OCI-M2 (cell line): ENCODE results near the gene MT1H.

ENCODE experiments used
- DNase-seq: peaks from one replicate; lab custom pipeline; 2025; ENCODE audit not compliant: unreplicated experiment; lab: John Stamatoyannopoulos, UW

MT1H gene

GRCh38 chr16:56684256-56684925 is 14.8 kb downstream of the MT1H start:
- no peak for DNase-seq

DNA sequence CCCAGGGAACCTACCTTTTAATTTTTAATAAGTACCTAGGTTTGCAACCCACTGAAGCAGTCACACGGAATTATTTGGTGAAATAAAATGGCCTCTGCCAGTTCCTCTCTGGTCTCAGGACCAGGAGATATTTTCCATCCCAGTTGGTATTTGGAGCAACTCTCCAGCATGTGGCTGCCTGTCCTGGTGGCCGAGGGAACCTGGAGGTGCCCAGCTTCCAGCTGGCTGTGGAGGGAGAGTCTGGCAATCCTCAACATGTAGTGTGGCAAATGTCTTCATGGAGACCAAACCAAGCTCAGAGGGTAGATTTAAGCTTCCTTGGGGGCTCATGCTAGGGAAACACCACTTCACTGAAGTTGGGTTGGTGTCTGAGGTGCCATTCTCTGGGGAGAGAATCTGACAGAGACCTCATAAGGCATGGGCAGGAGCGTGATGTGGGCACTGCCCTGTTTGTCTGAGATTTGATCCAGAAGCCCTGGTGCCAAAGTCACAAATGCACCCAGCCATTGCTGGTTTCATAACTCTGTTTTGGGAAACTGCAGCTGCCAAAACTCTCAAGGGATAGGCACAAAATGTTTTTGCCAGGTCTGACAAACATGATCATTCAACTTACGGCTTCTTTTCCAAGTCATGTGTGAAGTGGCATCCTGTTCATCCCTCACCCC is 15.4 kb downstream of the MT1H start:
- no peak for DNase-seq

DNA sequence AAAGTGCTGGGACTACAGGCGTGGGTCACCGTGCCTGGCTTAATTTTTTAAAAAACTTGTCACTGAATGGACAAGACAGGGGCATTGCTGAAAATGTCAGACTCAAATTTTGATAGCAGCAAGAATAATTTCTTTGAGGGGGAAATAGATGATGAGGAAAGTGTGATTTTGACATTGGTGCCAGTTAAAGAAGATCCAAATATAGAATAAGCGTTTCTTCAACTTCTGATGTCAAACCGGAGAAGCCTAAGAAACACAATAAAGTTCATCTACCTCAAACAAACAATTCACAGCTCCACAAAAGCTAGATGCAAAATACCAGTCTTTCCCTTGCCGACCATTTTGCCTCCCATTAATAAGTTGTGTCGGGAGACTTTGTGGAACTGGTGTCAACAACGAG is 17.1 kb downstream of the MT1H start:
- no peak for DNase-seq

DNA sequence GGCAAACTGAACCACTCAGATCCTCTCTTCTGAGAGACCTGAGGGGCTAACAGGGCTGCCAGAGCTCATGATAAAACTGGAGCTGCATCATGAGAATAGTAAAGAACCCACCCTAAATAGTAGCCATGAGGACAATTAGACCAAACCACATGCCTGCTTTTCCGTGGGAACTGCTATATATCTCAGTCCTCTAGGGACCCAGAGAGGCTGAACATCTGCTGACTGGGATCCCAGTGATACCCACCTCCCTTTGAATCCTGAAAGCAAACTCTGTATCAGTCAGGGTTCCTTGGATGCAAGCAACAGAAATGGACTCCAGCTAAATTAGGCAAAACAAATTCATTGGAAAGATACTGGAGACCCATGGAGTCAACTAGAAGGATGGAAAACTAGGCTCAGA is 19.1 kb downstream of the MT1H start:
- no peak for DNase-seq

DNA sequence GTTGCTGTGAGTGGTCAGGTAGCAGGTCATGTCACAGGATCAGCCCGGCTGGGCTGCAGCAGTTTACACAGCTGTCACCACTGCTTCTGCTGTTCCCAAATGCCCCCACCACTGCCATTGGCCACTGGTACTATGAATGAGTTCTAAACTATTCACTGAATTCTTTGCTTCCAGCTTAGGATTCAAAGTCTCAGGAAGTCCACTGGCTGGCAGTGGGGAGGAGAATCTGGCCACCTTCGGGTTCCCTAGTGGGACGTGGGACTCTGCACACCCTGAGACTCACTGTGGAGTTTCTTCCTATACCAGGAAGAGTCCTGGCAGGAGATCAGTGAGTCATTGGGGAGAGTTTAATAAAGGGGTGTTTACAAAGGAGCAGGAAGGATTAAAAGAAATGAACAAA is 19.6 kb downstream of the MT1H start:
- DNase-seq, result no peak

DNA sequence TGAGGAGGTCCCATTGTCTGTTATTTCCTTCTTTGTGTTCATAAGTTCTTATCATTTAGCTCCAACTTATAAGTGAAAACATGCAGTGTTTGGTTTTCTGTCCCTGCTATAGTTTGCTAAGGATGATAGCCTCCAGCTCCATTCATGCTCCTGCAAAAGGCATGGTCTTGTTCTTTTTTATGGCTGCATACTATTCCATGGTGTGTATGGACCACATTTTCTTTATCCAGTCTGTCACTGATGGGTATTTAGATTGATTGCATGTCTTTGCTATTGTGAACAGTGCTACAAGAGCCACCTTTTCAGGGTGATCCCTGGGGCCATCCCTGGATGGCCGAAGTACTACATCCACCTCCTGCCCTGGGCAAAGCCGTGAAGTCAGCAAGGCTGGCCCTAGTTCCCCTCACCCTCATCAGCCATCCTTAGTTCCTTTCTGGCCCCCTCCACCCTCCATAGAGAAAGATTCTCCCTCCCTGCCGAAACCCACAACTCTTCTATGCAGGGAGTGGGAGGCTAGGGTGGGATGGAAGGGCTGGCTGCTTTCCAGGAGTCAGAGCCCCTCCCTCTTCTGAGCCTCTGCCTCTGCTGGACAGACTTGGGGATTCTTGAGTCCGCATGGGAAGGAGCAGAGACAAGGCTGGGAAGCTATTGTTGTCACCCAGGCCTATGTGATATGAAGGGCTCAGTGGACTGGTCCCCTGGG is 21.0 kb downstream of the MT1H start:
- DNase-seq, result no peak

DNA sequence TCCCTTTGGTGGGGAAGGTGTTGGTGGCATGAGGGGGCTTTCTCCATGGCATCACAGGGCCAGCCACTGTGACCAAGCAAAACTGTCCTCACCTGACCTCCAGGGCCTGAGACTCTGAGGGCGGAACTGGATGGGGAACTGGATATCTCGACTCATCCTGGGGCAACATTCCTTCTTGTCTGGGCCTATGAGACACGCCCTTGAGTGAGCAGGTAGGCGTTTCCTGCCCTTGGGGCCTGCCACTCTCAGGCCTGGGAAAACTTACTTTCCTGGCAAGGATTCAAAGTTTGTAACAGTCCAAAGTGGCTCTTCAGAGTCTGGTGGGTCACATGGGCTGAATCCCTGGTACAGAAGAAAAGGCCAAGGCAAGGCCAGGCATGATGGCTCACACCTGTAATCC is 22.3 kb downstream of the MT1H start:
- no peak for DNase-seq

DNA sequence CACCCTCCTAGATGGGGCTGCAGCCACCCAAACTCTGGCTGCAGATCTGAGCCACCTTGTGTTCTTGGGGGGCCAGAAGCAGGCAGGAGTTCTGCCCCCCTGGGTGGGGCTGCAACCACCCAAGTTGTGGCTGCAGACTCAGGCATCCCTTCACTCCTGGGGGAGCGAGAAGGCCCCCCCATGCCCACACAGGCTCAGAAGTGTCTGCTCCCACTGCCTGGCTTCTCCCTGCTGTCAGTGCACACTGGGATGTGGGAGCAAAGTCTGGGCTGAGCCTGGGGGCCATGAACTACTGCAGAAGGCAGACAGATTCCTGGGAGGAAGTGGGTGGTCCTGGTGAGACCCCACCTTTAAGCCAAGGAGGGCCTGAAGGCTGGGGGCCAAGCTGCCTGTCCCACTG is 25.6 kb downstream of the MT1H start:
- DNase-seq, result no peak

DNA sequence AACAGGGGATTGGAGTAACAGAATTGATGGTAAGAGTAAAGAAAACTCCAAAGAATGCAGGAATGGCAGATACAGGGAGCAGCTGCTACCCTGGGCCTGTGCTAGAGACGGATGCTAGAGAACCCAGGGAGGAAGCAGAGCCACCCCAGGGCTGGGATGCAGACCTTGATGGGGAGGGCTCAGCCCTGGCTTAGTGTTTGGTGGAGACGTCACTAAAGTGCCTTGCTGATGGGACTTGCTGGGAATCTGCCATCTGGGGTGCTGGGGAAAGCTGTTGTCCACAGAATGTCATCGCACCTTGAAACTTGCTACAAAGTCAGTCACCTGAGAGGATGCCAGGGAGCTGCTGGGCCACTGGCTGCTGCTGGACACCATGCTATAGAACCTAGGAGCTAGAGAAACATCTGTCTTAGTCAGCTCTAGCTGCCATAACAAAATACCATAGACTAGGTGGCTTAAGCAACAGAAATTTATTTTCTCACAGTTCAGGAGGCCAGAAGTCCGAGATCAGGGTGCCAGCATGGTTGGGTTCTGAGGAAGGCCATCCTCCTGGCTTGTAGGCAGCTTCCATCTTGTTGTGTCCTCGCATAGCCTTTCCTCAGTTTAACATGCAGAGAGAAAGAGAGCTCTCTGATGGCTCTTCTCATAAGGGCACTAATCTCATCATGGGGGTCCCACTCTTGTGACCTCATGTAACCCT is 28.0 kb downstream of the MT1H start:
- no peak for DNase-seq

DNA sequence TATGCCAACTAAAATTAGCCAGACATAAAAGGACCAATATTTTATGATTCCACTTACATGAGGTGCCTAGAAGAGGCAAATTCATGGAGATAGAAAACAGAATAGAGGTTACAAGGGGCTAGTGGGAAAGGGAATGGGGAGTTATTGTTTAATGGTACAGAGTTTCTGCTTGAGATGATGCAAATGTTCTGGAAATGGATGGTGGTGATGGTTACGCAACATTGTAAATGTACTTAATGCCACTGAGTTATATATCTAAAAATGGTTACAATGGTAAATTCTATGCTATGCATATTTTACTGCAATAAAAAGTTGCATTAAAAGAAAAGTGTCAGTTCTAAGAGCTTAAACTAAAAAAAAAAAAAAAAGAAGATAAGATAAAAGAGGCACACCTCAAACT is 30.6 kb downstream of the MT1H start:
- no peak for DNase-seq

DNA sequence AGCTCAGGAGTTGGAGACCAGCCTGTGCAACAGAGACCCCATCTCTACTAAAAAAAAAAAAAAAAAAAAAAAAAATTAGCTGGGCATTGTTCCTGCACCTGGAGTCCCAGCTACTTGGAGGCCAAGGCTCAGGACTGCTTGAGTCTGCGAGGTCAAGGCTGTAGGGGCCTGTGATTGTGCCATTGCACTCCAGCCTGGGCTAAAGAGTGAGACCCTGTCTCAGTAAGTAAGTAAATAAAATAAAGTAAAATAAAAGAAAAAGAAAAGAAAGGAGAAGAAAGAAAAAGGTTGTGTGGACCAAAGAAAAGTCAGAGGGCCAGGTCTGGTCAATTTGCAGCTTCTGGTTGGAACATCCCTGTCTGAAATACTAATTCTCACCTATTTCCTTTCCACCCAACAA is 31.0 kb downstream of the MT1H start:
- no peak for DNase-seq

- DNase-seq, result no peak
Measured at GRCh38 chr16:56701534-56701933, 31.9 kb downstream of the MT1H start.

GRCh38 chr16:56702836-56703235 is 33.2 kb downstream of the MT1H start:
- DNase-seq, result no peak

- no peak for DNase-seq
Measured at GRCh38 chr16:56708525-56709442, 39.2 kb downstream of the MT1H start.

GRCh38 chr16:56709443-56710040 is 39.9 kb downstream of the MT1H start:
- no peak for DNase-seq

DNA sequence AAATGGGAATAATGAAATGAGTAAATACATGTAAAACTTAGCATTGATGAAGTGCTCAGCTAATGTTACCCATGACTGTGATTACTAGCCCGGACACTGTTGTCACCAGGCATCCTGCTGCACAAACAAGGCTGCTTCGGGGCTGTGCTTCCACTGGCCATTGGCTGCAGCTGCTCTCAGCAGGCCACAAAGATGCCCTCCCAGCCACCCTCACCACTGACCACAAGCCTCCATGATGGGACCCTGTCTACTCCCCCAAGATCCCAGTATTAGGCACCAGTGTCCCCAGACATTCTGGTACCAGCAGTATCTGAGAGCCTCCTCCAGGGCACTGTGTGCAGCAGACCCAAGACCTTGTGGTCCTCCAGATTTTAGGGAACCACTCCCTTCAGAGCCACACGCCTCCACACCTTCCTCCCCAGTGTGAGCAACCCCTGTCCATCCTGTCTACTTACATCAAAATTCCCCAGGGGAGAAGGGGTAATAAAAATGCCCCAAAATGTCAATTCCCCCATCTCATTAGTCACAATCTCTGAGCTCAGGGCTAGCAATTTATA is 40.6 kb downstream of the MT1H start:
- DNase-seq, result no peak

DNA sequence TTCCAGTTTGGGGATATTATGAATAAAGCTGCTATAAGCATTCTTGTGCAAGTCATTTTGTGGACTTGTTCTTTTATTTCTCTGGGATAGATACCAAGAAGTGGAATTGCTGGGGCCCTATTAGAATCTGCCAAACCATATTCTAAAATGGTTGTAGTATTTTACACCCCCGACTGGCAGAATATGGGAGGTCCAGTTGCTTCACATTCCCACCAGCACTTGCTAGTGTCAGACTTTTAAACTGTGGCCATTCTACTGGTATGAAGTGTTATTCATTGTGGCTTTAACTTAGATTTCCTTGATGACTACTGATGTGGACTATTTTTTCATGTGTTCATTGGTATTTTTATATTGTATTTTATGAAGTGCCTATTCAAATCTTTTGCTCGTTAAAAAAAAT is 42.2 kb downstream of the MT1H start:
- DNase-seq, result no peak

- no peak for DNase-seq
Measured at GRCh38 chr16:56713794-56714193, 44.2 kb downstream of the MT1H start.

DNA sequence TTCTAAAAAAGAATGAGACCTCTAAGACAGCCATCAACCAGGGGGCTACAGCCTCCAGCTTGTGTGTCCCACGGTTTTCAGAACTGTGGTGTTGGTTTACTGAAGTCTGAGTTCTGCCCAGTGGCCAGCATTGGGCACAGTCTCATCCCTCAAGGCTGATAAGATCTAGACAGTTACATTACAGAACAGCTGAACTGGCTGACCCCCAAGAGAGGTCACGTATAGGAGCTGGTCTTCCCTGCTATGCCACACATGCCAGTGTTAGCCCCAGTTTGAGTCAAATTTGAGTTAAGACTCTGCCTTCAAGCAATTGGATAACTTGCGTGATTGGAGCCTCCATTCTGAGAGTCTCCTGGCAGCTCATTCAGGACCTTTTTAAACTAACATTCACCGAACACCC is 45.5 kb downstream of the MT1H start:
- DNase-seq, result no peak

DNA sequence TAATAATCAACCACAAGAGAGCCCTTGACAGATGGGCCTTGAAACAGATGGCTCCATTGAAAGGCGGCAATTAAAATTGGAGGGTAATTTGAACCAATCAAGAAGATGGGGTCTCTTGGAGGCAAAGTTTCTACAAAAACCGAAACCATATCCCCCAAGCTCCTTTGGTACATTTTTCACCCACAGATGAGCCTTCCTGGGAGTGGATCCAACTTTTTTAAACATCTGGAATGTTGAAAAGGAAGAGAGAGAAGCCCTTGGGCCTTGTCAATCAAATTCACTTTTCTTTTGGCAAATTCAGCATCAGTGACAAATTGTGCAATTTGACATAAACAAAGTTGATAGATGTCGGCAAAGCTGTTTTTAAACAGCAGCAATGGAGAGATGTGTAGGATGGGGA is 47.1 kb downstream of the MT1H start:
- no peak for DNase-seq
